AG08396 (cell line): ENCODE measurements around the gene CEBPZ.
"Not testable (repeated sequence)": the region's sequence is repeated elsewhere in the genome, so short reads cannot be mapped to it uniquely, and the experiment has no call there.

ENCODE experiments used
- DNase-seq: peaks from one replicate; pipeline ENCODE4 v3.0.0; 2012; ENCODE audit warnings: low spot score, mixed read lengths

The CEBPZ gene

GRCh38 chr2:37231241-37232130, at the start of gene CEBPZ, which contains the start of gene NDUFAF7:
Gene CEBPZ (minus strand): TSS chr2:37231596. CDS start chr2:37231567, 29 bp downstream.
Gene NDUFAF7 (plus strand): TSS chr2:37231658. CDS start chr2:37231706, 48 bp downstream.
- peak; percentile 91 for DNase-seq

DNA sequence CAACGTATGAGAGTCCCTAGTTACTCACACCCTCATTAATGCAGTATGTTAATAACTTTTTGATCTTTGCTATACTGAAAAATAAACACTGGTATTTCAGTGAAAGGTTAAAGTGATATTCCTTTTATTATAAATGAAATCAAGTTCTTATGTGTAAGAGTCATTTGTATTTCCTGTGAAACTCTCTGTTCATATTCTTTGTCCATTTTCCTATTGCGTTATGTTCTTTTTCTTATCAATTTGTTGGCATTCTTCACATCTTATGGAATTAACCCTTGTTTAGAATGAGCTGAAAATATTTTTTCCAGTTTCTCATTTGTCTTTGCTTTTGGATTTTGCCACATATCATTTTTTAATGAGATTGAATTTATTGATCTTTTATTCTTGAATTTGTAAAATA, 44.9 kb upstream of the CEBPZ start:
- no peak for DNase-seq

DNA sequence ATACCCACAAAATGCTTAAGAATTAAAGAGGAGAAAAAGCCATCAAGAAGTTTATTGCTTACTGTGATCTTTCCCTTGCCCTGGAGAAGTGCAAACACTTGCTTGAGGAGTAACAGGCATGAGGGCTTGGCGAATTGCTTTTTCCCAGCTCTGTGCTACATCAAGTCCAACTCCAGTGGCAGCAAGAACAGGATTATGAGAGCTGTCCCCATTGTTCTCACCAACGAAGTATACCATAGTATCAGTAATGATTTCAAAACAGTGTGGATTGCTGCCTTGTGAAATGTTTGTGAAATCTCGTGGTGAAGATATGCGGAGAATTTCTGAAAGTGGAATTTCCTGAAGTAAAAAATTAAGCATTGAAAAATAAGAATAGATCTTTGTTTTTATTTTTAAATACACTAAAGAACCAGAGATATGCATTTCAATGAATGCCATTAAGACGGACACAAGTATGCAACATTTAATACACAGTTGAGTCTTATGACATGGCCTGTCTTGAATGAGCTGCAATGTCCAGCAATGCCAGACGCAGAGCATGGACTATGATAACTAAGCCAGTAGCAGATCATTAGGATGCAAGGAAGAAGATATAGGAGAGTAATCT, 43.1 kb upstream of the CEBPZ start:
- DNase-seq: no peak

DNA sequence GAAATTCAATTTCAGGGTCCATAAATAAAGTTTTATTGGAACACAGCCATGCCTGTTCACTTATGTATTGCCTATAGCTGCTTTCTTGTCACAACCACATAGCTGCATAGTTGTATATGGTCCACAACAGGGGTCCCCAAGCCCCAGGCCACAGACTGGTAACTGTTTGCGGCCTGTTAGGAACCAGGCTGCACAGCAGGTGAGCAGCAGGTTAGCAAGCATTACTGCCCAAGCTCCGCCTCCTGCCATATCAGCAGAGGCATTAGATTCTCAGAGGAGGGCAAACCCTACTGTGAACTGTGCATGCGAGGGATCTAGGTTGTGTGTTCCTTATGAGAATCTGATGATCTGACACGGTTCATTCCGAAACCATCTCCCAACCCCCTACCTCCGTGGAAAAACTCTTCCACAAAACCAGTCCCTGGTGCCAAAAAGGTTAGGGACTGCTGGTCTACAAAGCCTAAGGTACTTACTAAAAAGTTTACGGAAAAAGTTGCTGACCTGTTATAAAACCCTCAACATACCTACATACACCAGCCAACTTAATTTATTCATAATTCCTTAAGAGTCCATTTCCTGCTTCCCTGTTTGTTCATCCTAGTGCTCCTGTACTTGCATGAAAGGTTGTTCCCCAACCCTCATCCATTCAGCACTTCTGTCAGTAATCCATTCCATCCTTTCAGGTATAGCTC, 40.1 kb upstream of the CEBPZ start:
- no peak for DNase-seq

GRCh38 chr2:37268111-37268510, 36.7 kb upstream of the CEBPZ start:
- no peak for DNase-seq

- no peak for DNase-seq
These were observed 36.3 kb upstream of the CEBPZ start for GRCh38 chr2:37267685-37268084.

GRCh38 chr2:37263839-37264238, 32.4 kb upstream of the CEBPZ start:
- DNase-seq: no peak

GRCh38 chr2:37262522-37262921, 31.1 kb upstream of the CEBPZ start:
- DNase-seq: no peak

DNA sequence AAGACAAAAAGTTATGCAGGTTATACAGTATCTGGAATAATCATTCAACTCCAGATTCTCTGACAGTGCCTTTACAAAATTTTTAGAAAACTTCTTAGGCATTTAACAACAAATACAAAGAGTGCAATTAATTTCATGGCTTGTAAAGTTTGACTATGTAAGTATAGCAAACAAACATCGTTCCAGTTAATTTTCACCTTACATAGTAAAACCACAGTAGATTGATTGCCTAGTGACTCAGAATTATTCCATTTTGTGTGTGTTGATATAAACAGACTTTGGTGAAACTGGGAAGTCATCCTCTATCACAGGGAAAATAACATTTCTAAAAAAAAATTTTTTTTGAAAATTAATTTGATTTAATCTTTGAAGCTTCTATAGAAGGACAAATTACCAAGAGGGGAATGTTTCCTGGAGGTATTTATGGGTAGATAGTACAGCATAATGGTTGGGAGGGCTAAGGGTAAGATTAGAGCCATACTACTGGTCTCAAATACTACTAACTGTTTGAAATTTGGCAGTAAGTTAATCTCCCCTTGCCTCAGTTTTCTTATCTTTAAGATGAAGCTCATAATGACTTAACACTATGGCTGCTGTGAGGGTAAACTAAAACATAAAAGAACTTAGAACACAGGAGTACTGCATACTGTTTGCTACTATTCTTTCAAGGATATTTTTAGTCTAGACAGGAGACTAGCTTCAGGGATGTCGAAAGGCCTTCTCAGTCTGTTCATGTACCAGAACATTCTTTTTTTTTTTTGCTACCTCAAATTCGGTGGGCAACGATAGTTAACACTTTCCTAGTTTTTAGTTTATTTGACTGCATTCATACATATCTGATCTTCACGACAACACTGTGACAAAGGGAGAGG, 19.7 kb upstream of the CEBPZ start:
- no peak for DNase-seq

DNA sequence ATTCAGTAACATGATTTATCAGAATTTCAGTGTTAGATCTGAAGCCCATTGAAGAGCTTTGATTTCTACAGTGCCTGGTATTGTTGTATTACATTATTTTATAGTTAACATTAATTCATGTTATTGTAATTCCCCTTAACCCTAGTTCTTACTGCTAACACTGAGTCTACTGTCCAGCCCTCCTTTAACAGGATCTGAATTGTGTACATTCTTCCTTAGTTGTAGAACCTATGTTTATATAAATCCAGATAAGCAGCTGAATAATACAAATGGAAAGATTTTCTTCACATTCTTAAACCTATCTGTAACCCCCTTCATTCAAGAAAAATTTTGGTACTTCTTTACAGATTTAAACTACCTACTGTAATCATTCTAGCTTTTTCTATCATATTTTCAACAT, 14.8 kb upstream of the CEBPZ start:
- DNase-seq: no peak

- no peak for DNase-seq
These were observed 13.4 kb upstream of the CEBPZ start for GRCh38 chr2:37244755-37245154.

GRCh38 chr2:37244017-37244416, 12.6 kb upstream of the CEBPZ start:
- no peak for DNase-seq

GRCh38 chr2:37243435-37243834, 12.0 kb upstream of the CEBPZ start:
- DNase-seq: no peak

DNA sequence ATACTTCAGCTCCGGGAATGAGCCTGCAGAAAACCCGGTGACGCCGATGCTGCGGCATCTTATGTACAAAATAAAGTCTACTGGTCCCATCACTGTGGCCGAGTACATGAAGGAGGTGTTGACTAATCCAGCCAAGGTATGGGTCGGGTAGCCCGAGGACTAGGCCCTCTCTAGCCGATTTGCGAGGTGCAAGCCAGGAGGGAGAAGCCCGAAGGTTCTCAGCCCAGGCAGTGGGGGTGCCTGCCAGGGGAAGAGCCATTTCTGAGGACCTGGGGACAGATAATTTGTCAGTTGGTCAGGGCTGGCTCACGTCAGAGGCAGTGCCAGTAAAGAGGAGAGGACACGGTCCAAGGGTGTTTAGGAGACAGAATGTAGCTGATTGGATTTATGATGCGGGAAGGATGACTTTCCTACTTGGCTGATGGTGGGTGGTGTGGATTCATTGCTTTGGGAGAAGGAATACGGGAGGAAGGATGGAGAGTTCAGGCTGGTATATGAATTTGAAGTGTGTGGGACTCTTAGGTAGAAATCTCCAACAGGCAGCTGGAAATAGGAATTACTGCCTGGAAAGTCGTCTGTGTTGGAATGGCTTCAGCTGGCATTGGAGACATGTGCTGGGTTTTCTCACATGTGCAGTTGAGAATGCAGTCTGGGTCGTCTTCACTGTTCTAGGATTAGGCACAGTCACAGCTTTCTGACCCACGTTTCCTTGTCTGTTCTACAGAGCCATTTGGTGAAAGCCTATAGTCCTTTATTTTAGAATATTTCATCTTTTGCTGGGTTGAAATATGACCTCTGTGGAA, 936 bp upstream of the CEBPZ start:
- peak; percentile 24 for DNase-seq

GRCh38 chr2:37230581-37230980, 815 bp downstream of the CEBPZ start:
- no peak for DNase-seq

DNA sequence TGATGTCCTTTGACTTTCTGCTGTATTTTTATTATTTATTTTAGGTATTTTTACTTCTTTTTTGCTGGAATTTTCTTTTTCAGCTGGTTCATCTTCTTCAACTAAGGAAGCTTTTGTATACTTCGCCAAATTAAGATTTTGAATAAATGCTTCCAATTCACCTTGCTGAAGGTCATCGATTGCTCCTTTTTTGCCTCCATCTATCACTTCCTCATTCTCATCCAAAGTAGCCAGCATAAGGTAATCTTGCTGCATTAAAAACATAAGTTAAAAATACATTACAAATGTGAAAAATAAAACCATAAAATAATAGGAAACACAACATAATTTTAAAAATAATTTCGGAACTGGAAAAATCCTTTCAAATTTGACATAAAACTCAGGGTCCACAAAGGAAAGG, 2.6 kb downstream of the CEBPZ start:
- no peak for DNase-seq

GRCh38 chr2:37226863-37227262, 4.5 kb downstream of the CEBPZ start:
- no peak for DNase-seq

GRCh38 chr2:37225129-37225528, 6.3 kb downstream of the CEBPZ start:
- DNase-seq: not testable (repeated sequence)

DNA sequence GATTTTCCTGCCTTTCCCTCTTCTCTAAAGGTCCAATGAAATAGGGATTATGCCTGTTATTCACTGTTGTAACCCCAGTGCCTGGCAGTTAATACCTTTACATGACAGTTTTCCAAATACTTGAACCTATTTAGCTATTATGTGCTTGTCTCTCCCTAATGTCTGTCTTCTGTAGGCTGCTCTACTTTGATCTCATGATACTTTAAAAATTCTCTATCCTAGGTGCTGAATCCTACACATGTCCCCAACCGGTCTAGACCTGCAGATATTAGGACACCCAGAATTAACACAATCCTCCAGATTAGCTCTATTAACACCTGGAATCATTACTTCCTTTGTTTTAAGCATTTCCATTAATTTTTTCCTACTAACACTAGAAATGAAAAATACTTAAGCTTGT, 7.3 kb downstream of the CEBPZ start:
- no peak for DNase-seq

GRCh38 chr2:37223131-37223530, 8.3 kb downstream of the CEBPZ start:
- DNase-seq: no peak

DNA sequence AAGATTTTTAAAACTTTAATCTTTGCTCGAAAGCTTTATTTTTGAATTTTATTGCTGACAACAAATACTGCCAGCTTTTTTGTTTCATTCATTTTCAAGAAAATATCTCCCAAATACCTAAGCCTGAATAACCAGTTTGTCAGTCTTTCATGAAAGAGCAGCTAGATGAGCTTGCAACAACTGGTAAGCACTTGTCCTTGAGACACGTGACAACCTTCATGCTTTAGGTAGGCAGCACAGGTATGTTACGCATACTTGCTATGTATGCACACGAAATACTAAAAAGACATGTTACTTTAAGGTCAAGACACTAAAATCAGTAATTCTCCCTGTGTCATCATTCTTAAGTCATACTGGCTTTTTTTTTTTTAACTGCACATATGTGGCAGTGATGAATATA, 12.3 kb downstream of the CEBPZ start:
- DNase-seq: no peak
